PC-3 (cell line): ENCODE data around the gene LCK.

Experiments used
- CTCF ChIP-seq: fragments of 300-600 bp; sonication (generic); conservative IDR thresholded peaks from 2 replicates; pipeline ENCODE4 v1.5.1; 2017; ENCODE audit warnings: antibody characterized with exemption, low read depth, mild to moderate bottlenecking, low read length
- EZH2 ChIP-seq: fragments of 300-600 bp; sonication (generic); IDR thresholded peaks from one replicate; pipeline ENCODE4 v1.6.1; 2017; ENCODE audit warnings: antibody characterized with exemption, mild to moderate bottlenecking, low read length; ENCODE audit not compliant: unreplicated experiment
- EZH2phosphoT487 ChIP-seq: fragments of 300-600 bp; sonication (generic); IDR thresholded peaks from 2 replicates; pipeline ENCODE4 v1.6.1; 2018; ENCODE audit warnings: mild to moderate bottlenecking, antibody characterized with exemption, low read length, borderline replicate concordance

GRCh38 chr1:32272557-32273390 lies 21.7 kb downstream of the LCK start:
- TF ChIP-seq CTCF, result no peak
- no peak for TF ChIP-seq EZH2
- no peak for TF ChIP-seq EZH2phosphoT487
